WERI-Rb-1 (cell line): ENCODE results near the gene PRSS50.

ENCODE experiments used
- DNase-seq: peaks from one replicate; pipeline ENCODE4 v3.0.0-alpha.2; 2020
- H3K27ac ChIP-seq: fragments of 250-450 bp; sonication (Bioruptor Pico); 2 replicates; pipeline ENCODE4 v1.5.1; 2020; ENCODE audit warnings: mild to moderate bottlenecking, moderate library complexity
- H3K27me3 ChIP-seq: fragments of 250-450 bp; sonication (Bioruptor Pico); 2 replicates; pipeline ENCODE4 v1.5.1; 2021; ENCODE audit warnings: mild to moderate bottlenecking, low read depth, moderate library complexity; ENCODE audit not compliant: insufficient read depth, severe bottlenecking
- H3K36me3 ChIP-seq: fragments of 250-450 bp; sonication (Bioruptor Pico); 2 replicates; pipeline ENCODE4 v1.5.1; 2020; ENCODE audit warnings: mild to moderate bottlenecking, moderate library complexity
- H3K4me3 ChIP-seq: 2 replicates; pipeline ENCODE4 v1.5.1; 2011; ENCODE audit warnings: low read depth, mild to moderate bottlenecking, control low read depth, low read length
- H3K9me3 ChIP-seq: fragments of 250-450 bp; sonication (Bioruptor Pico); 2 replicates; pipeline ENCODE4 v1.5.1; 2021; ENCODE audit warnings: mild to moderate bottlenecking, moderate library complexity; ENCODE audit not compliant: severe bottlenecking
- CTCF ChIP-seq: IDR thresholded peaks from 2 replicates; pipeline ENCODE4 v1.5.1; 2011; ENCODE audit warnings: low read depth, mild to moderate bottlenecking, control low read depth, inconsistent platforms, low read length

The PRSS50 gene

GRCh38 chr3:46711305-46711704 lies 6.4 kb downstream of the PRSS50 start:
- Histone ChIP-seq H3K36me3 (no peaks in the 10 kb centered on the region), H3K27me3 (no peaks in the 10 kb centered on the region), H3K27ac (no peak overlapping the region), H3K9me3 (no peaks in the 10 kb centered on the region), H3K4me3 (no peak overlapping the region)
- no peak for TF ChIP-seq CTCF
- no peak for DNase-seq

GRCh38 chr3:46710671-46711295 lies 6.9 kb downstream of the PRSS50 start:
- Histone ChIP-seq H3K27ac (peak overlapping the region; percentile 63), H3K36me3 (no peaks in the 10 kb centered on the region), H3K9me3 (no peaks in the 10 kb centered on the region), H3K4me3 (no peak overlapping the region), H3K27me3 (no peaks in the 10 kb centered on the region)
- TF ChIP-seq CTCF, result no peak
- DNase-seq, result peak; percentile 51

- H3K27me3 ChIP-seq, result no peaks in the 10 kb centered on the region
- H3K36me3 ChIP-seq, result no peaks in the 10 kb centered on the region
- no peaks in the 10 kb centered on the region for H3K9me3 ChIP-seq
- no peak for TF ChIP-seq CTCF
- H3K27ac ChIP-seq, result peak overlapping the region; percentile 63
- H3K4me3 ChIP-seq, result no peak overlapping the region
- no peak for DNase-seq
Observed at GRCh38 chr3:46710229-46710628, 7.4 kb downstream of the PRSS50 start.

- no peaks in the 10 kb centered on the region for H3K9me3 ChIP-seq
- no peak overlapping the region for H3K27ac ChIP-seq
- no peak for DNase-seq
- TF ChIP-seq CTCF, result no peak
- H3K4me3 ChIP-seq, result no peak overlapping the region
- no peaks in the 10 kb centered on the region for H3K27me3 ChIP-seq
- H3K36me3 ChIP-seq, result no peaks in the 10 kb centered on the region
Observed at GRCh38 chr3:46709721-46710120, 7.9 kb downstream of the PRSS50 start.

GRCh38 chr3:46709157-46709654 lies 8.5 kb downstream of the PRSS50 start:
- no peaks in the 10 kb centered on the region for H3K27me3 ChIP-seq
- DNase-seq, result no peak
- H3K9me3 ChIP-seq, result no peaks in the 10 kb centered on the region
- TF ChIP-seq CTCF, result no peak
- H3K27ac ChIP-seq, result no peak overlapping the region
- H3K36me3 ChIP-seq, result no peaks in the 10 kb centered on the region
- no peak overlapping the region for H3K4me3 ChIP-seq
